Pulmonary artery endothelial cell (primary cell): Measurements from ENCODE around the gene FASTKD2. TPM values are rescaled to one million over a fixed set of nuclear protein-coding genes. Genes with fewer than 3 reads are reported as not detected.
"Not testable (repeated sequence)": the region's sequence is repeated elsewhere in the genome, so short reads cannot be mapped to it uniquely, and the experiment has no call there.

Experiments used
- DNase-seq: peaks from one replicate; pipeline ENCODE4 v3.0.0-alpha.2; 2011; ENCODE audit warnings: low read depth, low spot score
- total RNA-seq: library from RNA; depleted of rRNA; stranded (reverse); fragments of >200 nt; gene quantifications from 2 replicates; pipeline ENCODE4 v1.2.3, GENCODE V29; 2014

Gene FASTKD2
- total RNA-seq, 1 donor from 2014 or later, result 47.2 TPM

DNA sequence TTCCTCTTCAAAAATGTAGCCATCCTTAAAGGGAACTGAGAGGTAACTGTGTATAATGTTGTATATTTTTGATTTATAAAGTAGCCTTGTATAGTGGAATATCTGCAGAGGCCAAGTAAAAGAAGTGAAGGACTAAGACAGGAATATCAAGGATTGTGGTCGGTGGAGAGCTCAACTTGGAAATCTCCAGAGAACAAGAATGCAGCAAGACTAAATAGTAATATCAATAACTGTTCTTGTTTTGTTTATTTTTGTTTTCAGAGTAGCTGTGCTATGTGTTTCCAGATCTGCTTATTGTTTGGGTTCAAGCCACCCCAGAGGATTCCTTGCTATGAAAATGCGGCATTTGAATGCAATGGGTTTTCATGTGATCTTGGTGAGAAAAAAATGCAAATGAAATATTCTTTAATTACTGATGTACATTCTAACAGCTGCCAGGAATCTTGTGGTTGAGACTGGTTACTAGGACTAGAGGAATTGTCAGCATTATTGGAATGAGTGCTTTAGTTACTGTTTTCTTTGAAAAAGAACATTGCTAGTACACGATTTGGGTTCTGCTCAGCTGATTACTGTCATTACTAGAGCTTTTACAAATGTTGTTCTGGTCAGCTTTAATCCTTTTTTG, 25.0 kb downstream of the FASTKD2 start:
- DNase-seq, result no peak

DNA sequence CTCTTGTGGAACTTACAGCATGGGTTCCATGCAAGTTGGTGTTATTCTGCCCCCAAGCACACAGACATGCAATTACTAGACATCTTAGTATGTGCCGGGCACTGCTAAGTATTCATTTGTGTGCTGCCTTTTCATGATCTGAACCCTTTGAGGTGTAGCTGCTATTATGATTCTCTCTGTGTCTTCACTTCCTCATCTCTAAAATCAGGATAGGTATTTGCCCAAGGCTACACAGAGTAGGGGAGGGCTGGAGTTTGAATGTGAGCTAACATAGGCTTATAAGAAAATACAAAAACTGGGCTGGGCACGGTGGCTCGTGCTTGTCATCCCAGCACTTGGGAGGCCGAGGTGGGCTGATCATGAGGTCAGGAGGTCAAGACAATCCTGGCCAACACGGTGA, 27.2 kb downstream of the FASTKD2 start:
- no peak for DNase-seq

- DNase-seq, result no peak
Measured at GRCh38 chr2:206797376-206797775, 32.0 kb downstream of the FASTKD2 start.

- DNase-seq, result peak; percentile 66
Measured at GRCh38 chr2:206798000-206798399, 32.6 kb downstream of the FASTKD2 start.

DNA sequence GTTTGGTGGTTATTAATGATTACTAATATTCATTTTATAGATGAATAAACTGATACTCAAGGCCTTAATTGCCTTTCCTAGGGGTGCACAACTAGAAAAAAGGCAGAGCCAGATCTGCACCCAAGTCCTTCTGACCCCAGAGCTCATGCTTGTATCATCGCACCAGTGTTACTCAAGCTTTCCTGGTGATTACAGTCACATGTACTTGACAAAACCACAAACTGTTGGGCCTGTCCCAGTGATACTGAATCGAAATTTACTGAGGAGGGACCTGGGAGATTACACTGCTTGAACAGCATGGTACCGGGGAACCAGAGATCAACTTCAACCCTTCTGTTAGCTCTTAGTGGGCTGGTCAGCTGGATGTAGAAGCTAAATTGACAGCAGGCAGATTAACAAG, 33.7 kb downstream of the FASTKD2 start:
- no peak for DNase-seq

DNA sequence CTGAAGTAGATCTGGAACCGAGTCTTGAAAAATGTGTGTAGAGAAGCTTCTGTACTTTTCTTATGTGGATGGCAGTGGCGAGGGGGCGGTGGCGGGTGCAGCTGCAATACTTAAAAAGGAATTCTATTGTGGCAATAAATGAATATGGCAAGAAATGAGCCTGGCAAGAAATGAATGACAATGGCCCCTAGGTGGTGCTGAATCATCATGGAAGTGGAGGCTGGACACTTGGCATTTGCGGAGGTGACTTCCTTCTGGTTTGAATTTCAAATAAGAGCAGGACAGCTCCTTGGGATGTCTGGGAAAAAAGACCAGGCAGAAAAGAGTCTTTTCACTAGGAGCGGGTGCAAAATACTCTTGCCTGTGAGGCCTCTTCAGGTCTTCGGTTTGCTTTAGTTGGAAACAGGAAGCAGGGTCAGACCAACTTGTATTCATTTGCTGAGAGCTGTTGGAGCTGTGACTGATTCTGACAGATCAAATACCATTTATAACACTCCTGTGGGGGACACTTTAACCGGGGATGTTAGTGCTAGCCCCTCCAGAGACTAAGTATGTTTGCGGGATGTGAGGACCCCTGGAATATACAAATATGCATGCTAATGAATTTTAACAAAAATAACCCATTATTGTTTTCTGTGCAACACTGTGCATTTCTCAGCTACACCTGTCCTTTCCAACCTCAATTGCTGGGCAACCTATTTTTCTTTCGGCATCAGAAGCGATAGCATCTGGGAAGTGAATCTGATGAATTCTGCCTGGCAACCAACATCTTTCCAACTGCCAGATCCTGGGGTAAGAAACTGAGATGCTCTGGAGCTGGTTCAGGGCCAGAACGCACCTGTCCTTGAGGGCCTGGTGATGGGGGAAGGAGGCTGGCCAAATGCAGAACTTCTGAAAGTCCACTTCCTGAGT, 35.4 kb downstream of the FASTKD2 start:
- DNase-seq, result peak; percentile 44

DNA sequence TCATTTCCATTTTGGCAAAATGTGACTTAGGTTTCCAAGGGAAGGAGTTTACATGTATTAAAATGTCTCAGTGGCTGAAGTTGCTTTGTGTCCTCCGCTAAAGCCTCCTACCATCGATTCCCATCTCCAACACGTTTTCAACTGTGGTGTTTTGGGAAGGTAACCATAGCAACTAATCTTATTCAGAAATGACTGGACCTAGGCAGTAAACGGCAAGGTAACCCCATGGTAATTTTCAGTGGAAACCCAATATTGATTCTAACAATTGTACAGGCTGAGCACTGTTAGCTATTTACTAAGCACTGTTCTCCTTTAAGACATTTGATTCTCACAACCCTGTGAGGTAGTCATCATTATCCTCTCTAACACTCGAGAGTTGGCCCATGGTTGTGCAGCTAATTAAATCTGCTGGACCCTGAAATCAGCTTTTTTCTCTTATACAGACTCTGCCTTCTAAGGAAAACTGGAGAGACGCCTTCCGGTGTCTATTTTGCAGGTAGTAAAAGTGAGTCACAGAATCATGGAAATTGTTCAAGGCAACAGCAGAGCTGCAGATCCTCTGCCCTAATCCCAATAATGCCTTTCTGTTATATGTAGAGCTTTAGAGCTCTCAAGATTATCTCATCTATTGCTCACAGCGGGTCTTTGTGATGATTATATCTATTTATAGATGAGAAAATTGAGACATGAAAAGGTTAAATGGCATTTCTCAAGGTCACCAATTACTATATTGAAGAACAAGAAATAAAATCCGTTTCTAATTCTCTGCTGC, 36.2 kb downstream of the FASTKD2 start:
- no peak for DNase-seq

DNA sequence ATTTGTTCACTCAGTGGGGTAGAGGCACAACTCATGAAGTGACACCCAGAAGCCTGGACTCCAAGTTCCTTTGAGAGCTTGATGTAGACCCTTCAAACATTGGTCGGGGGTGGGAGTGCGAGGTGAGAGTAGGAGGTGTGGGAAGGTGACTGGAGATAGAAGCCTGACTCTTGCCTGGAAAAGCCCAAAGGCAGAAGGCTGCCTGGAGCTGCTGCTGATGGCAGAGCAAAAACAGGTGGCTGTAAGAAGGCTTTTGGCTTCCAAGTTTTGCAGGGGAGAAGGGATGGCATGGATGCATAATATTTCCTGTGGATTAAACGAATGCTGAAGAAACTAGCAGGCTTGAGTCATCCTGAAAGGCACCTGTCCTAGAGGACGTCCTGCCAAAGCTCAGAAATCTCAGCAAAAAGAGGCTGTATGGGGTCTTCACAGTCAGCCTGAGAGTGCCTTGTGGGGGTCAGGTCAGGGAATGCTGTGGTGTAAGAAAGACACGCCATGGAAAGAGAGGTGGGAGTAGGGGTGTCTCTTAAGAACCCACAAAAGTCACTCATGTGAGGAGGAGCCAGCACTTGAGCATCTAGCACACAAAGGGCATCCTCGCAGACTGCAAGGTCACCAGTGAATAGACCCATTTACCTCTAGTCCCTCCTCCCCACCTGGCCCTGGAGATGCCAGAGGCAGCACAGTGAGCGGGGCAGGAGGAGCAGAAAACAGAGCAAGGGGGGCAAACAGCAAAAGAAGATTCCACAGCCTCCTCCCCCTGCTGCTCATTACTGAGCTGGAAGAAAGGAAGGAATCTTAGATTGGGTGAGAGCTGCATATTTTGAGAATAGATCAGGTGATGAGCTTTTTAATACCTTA, 37.5 kb downstream of the FASTKD2 start:
- DNase-seq, result no peak

- DNase-seq, result no peak
Measured at GRCh38 chr2:206804326-206804725, 38.9 kb downstream of the FASTKD2 start.

DNA sequence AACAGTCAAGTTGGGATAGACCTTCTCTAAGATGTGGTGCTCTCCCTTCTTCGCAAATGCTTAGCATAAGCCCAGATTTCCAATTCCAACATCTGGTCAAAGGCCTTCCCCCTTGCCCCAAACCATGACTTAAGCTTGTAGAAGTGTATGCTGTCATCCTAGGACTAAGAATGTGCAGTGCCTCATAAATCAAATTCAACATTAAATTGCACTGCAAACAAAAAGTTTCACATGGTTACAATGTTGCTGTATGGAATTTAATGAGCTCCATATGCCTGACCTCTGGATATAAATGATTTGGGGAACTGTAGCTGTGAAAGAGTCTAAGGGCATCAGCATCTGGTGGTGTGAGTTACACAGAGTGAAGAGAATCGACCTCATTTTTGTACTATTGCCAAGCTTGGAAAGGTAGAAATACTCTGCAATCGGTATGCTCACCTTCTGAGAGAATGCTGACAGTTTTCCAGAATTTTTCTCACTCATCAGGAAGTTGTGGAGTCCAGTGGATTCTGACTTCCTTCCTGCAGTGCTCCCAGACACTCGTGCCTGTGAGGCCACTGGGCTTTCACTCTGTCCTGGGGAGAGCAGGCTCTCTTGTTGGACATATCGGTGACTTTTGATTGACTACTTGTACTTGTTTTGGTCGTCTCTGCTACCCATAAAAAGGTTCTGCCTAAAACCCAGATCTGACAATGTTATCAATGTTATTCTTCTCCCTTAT, 40.6 kb downstream of the FASTKD2 start:
- DNase-seq, result no peak

DNA sequence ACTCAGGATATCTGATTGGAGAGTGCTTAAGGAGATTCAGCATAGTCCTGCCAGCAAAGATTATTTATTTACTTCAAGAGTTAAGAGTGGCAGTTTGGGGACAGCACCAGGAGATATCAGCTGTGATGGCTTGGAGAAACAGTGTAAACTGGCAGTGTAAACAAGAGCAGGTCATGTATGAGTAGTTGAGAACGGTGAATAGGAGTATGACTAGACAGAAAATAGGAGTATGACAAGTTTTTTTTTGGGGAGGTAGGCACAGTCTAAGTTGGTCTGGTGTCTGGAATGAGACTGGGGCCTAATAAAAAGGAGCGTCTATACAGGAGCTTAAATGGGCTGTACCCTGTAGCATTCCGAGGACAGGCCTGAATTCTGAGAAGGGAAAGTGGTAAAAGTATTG, 42.2 kb downstream of the FASTKD2 start:
- DNase-seq, result not testable (repeated sequence)

DNA sequence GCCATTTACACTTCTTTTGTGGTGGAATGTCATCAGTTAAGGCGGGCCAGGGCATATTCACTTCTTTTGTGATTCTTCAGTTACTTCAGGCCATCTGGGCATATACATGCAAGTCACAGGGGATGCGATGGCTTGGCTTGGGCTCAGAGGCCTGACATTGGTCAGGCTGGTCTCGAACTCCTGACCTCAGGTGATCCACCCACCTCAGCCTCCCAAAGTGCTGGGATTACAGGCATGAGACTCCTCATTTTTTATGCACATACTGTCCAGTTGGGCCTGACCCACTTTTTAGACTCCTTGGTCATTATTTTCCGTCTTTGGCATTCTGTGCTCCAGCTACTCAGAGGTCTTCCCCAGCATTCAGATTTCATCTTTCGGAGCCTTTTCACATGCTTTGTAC, 47.1 kb downstream of the FASTKD2 start:
- DNase-seq, result not testable (repeated sequence)

DNA sequence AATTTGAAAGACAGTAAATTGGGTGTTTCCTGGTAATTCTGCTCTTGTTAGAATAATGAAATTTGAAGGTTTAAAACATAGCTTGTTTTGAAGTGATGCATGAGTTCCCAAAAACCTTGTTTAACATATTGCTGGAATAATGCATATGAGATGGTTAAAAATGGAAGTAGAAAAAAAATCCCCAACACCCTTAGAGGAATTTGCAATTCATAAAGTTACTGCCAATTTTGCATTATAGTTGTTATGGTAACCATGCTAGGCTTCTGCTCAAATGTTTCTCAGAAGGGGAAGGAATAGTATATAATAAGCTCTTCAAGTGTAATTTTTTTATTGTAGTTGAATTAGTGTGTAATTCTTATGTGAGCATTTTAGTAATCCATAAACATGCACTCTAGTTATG, 49.1 kb downstream of the FASTKD2 start:
- DNase-seq, result no peak

GRCh38 chr2:206820807-206821206, 55.4 kb downstream of the FASTKD2 start:
- DNase-seq, result no peak

- DNase-seq, result no peak
Measured at GRCh38 chr2:206823178-206823577, 57.8 kb downstream of the FASTKD2 start.

DNA sequence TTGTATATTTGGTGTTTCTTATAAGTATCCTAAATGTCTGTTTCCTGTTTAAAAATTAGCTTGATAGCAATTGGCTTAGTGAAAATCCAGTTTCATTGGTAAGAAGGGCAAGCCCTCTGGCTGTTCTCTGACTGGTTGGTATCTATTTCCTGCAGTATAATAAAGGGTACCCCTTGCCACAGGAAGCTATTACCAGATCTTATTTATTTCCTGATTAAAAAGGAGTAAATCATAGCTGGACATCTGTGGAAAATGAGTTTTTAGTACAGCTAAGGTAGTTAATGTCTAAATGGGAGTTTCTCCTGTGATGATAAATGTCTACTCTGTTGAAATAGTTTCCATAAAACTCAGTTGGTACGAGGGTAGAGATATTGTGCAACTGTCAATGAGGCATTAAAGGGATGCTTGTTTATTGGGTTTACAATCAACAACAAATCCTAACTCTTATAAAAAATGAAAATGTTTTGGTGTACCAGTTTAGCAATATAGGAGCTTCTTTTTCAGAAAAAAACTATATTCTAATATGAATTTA, 58.7 kb downstream of the FASTKD2 start:
- DNase-seq, result no peak

DNA sequence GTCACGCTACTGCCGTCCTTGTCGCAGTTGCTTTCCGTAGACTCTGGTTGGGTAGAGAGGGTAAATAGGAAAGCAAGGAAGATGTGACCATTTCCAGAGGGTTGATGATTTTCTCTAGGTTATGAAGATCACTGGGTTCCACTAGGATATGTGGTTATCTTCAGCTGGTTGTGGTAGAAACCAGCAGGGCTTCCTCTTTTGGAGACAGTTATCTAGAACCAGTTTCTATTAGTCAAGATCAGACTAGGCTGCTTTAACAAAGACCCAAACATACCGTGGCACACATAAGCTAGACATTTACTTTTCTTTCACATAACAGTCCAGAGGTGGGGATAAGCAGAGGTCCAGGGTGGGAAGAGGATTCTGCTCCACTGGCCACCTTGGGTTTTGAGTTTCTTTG, 59.6 kb downstream of the FASTKD2 start:
- DNase-seq, result no peak

GRCh38 chr2:206831442-206831995, 66.1 kb downstream of the FASTKD2 start:
- DNase-seq, result no peak

- no peak for DNase-seq
Measured at GRCh38 chr2:206832873-206833272, 67.5 kb downstream of the FASTKD2 start.

GRCh38 chr2:206833291-206833690, 67.9 kb downstream of the FASTKD2 start:
- DNase-seq, result no peak
